GM21381 (cell line): ENCODE data around the gene HHATL.

Source experiments
- ATAC-seq: cut with Tn5 transposase; IDR thresholded peaks from one replicate; pipeline ENCODE4 v1.9.1; 2021; ENCODE audit warnings: mild to moderate bottlenecking, moderate library complexity; ENCODE audit not compliant: unreplicated experiment

Gene HHATL

GRCh38 chr3:42654331-42655201 is 48.0 kb downstream of the HHATL start:
- no peak for ATAC-seq

GRCh38 chr3:42653560-42654330 is 48.9 kb downstream of the HHATL start, which contains the start of gene ZBTB47:
Gene ZBTB47 (plus strand): TSS chr3:42653697. CDS start chr3:42658356, 4,659 bp downstream.
- ATAC-seq: no peak

GRCh38 chr3:42653303-42653559 is 49.4 kb downstream of the HHATL start:
- ATAC-seq: no peak

- peak; percentile 63 for ATAC-seq
These were observed 49.8 kb downstream of the HHATL start for GRCh38 chr3:42652611-42653302.

GRCh38 chr3:42652251-42652610 is 50.4 kb downstream of the HHATL start:
- peak; percentile 4 for ATAC-seq

- ATAC-seq: no peak
These were observed 51.1 kb downstream of the HHATL start for GRCh38 chr3:42651248-42652091.

GRCh38 chr3:42649783-42650182 is 52.8 kb downstream of the HHATL start:
- ATAC-seq: no peak

- ATAC-seq: no peak
These were observed 53.6 kb downstream of the HHATL start for GRCh38 chr3:42649006-42649405.

- no peak for ATAC-seq
These were observed 54.7 kb downstream of the HHATL start for GRCh38 chr3:42647821-42648459.
